Embryonic facial prominence (tissue), 1 donor: Measurements from ENCODE around the gene WDR6.

Experiments used
- DNase-seq: peaks from one replicate; pipeline ENCODE4 v3.0.0-alpha.2; 2016; ENCODE audit errors: extremely low spot score

The WDR6 gene, protein sequence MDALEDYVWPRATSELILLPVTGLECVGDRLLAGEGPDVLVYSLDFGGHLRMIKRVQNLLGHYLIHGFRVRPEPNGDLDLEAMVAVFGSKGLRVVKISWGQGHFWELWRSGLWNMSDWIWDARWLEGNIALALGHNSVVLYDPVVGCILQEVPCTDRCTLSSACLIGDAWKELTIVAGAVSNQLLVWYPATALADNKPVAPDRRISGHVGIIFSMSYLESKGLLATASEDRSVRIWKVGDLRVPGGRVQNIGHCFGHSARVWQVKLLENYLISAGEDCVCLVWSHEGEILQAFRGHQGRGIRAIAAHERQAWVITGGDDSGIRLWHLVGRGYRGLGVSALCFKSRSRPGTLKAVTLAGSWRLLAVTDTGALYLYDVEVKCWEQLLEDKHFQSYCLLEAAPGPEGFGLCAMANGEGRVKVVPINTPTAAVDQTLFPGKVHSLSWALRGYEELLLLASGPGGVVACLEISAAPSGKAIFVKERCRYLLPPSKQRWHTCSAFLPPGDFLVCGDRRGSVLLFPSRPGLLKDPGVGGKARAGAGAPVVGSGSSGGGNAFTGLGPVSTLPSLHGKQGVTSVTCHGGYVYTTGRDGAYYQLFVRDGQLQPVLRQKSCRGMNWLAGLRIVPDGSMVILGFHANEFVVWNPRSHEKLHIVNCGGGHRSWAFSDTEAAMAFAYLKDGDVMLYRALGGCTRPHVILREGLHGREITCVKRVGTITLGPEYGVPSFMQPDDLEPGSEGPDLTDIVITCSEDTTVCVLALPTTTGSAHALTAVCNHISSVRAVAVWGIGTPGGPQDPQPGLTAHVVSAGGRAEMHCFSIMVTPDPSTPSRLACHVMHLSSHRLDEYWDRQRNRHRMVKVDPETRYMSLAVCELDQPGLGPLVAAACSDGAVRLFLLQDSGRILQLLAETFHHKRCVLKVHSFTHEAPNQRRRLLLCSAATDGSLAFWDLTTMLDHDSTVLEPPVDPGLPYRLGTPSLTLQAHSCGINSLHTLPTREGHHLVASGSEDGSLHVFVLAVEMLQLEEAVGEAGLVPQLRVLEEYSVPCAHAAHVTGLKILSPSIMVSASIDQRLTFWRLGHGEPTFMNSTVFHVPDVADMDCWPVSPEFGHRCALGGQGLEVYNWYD

DNA sequence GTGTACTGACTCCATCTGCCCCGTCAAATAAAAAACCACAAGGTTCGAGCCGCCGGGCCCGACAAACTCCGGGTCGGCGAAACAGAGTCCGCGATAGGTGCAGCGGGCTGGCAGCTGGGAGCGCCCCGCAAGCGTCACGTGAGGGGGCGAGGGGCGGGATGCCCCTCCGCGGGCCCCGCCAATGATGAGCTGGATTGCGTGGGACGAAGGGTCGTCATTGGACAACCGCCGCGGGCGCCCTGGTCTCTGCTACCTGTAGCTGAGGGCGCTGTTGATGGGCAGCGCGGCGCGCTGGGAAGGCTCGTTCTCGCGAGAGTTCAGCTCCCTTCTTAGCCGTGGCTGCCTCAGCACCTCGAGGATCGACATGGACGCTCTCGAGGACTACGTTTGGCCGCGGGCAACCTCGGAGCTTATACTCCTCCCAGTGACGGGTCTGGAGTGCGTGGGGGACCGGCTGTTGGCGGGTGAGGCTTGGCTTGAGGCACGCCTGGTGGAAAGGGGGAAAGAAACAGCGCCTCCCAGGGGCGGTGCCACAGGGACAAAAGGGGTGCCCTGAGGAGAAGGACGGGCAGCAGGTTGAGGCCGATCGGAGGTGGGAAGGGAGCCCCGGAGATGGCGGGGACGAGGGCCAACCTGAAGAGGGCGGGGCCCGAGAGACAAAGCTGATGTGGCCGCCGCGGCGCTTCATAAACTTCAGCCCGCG, at the start of gene WDR6:
Gene WDR6, plus strand, starts transcription at position 324 of the 703 bp plus-strand sequence. Its CDS starts 41 bp downstream, at position 365.
- peak; percentile 92 for DNase-seq

DNA sequence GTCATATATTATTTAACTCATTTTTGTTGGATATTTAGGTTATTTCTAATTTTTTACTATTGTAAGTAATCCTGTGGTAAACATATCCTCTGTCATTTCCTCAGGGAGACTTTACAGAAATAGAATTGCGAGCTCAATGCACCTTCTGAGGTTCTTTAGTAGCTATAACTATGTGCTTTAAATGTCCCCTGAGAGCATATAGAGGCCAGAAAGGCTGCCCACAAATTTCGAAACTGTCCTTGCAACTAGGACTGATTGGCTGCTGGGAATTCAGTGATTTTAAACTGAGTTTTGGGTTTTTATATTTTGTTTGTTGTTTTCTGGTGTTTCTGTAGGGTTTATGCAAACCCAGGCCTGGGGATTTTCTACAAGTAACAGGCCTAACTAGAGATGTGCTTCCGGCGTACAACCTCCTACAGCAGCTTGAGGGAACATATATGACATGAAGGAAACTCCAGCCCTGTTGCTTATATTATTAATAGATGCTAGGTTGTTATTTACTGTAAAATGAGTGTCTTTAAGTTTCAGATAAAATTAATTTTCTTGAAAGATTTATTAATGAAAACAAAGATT, 46.3 kb upstream of the WDR6 start:
- no peak for DNase-seq

DNA sequence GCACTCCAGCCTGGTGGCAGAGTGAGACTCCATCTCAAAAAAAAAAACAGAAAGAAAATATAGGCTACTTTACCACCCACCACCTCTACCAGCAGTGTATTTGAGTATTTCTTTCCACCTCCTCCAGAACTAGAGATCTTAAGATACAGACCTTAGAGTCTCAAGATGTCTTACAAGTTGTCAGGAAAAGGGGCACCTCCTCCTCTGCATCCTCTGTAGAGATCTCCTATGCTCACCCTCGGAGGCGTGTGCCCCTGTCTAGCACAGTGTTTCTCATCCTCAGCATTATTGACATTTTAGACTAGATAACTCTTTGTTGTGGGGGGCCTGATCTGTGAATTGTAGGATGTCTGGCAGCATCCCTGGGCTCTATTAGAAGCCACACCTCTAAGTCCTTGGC, 44.9 kb upstream of the WDR6 start:
- no peak for DNase-seq

DNA sequence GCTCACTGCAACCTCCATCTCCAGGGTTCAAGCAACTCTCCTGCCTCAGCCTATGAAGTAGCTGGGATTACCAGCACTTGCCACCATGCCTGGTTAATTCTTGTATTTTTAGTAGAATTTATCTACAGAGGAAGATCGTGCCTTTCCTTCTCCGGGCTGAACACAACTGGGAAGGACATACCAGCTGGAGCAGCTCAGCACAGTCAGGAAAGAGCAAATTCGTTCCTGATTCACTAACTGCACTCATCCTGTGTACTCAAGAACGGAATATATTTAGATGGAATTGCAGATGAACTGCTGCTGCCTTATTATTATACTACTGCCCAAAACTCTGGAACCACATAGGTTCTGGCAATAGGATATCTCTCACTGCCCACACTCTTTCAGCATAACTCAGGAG, 44.3 kb upstream of the WDR6 start:
- no peak for DNase-seq

DNA sequence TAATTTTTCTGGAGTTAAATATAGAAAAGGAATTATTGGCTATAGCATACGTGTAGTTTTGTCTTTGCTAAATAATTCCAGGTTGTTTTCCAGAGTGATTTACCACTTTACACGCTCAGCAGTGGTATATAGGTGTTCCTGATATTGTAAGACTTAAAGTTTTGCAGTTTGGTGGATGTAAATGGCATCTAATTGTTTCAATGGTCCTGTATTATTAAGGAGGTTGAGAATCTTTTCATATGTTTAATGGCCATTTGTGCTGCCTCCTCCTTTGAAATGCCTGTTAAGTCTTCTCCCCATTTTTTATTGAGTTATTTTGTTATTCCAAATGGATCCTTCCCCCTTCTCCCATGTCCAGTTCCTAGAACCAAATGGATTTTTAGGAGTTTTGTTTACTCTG, 43.6 kb upstream of the WDR6 start:
- no peak for DNase-seq

DNA sequence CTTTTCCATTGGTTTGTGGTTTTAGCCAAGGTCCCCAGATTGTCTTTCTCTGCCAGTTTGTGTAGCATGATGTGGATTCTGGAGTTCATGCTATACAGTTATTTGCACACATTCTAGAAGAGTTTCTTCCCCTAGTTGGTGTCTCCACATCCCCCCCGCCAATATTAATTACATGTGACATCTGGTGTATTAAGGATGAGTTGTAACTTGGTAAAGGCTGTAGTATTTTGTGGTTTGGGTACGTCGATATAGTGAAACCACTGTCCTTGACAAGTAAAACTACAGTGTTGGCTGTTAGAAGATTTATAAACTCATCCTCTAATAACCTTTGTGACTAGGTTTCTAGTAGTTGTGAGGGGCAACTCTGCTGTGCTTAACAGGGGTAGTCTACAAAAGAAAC, 40.8 kb upstream of the WDR6 start:
- no peak for DNase-seq

DNA sequence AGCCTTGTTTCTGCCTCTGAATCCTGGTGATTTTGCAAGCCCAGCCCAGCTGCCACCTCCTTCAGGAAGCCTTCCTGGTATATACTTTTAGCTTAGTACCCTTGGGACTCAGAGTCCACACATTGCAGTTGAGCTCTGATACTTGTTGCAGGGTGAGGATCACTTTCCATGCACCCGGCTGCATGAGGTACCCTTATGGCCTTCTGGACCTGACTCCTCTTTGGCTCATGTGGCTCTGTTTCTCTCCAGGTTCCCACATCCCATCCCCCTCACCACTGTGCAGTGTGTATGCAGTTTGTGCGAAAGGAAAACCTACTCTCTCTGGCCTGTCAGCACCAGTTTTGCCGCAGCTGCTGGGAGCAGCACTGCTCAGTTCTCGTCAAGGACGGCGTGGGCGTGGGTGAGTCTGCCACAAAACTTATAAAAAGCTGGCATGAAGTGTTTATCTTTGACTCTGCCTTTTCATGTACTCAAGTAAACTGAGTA, 40.3 kb upstream of the WDR6 start:
- no peak for DNase-seq

DNA sequence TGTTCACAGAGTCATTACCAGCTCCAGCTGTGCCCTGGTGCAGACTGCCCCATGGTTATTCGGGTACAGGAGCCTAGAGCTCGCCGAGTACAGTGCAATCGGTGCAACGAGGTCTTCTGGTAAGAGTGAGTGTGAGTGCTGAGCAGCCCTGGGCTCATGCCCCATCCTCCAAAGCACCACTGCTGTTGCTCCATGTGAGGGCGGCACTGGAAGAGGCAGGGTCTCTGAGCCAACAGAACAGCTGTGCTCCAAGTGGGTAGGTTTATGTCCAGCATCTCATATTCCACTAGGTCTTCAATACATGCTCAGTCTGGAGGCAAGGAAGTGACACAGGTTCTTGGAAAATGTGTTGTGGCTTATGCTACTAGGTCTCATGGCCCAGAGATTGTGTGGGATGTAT, 36.6 kb upstream of the WDR6 start:
- DNase-seq, result no peak

DNA sequence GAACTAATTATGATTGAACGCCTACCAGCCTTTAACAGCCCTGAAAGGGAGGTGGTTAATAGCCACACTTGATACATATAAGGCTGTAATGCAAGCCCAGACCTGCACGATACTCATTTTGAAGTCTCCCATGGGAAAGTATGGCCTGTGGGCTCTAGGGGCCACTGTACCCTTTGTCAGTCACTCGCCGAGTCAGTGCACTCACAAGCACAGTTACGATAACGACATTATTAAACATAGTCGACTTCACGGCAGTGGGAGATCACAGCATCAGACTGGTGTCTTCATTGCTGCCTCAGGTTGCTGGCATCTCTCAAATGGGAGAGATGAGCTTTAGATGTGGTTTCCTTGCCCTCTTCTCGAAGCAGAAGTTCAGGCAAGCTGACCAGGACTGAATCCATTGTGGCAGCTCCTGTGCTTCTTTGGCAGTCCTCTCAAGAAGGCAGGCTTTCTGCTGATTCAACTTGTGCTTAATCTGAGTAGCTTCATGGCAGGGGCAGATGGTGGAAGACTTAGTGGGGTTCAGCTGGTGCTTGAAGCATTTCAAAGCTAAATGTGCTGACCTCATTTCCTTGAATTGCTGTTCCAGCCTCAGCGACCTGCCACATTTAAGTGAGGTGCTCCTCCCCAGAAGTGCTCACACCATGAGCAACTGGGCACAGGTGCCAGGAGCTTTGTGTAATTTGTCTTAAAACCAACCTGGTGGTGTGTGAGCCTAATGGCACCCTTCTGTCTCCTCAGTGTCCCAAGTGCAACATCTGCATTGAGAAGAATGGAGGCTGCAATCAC, 32.9 kb upstream of the WDR6 start:
- DNase-seq, result no peak

DNA sequence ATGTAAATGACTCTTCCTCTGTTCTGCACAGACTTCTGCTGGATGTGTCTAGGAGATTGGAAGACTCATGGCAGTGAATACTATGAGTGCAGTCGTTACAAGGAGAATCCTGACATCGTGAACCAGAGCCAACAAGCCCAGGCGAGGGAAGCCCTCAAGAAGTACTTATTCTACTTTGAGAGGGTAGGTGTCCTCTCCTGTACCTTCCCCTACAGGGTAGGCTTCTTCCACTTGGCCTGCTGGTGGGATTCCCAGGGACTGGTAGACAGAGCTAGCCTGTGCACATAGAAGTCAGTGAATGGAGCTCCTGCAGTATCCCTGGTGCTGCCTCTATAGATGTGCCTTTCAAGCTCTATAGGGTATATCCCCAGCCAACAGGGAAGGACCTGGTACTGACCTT, 27.7 kb upstream of the WDR6 start:
- no peak for DNase-seq

DNA sequence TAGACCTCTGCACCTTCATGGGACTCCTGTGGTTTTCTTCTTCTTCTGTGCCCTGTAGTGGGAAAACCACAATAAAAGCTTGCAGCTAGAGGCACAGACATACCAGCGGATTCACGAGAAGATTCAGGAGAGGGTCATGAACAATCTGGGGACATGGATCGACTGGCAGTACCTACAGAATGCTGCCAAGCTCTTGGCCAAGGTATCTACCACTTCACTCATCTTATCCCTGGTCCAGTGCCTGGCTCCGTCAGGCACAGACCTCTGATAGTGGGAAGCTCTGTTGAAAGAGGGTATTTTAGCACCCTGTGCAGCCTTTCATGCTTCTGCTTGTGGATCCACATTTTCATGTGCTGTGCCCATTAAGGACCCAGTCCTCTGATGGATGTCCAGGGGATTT, 26.9 kb upstream of the WDR6 start:
- no peak for DNase-seq

DNA sequence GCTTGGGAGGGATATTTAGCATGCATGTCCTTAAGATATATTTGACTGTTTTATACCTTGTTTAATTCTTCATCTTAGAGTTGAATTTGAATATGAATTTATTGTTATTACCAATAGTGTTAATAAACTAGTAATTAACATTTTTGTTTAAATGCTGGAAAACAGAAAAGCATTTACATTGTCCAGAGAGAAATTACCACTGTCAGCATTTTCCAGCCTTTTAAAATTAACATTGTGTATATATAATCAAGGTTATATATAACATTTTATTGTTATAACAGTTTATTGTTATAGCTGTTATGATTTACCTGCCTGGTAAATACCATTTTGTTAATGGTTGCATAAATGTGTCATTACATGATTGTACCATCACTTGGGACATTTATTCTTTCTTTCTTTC, 25.2 kb upstream of the WDR6 start:
- DNase-seq, result no peak

DNA sequence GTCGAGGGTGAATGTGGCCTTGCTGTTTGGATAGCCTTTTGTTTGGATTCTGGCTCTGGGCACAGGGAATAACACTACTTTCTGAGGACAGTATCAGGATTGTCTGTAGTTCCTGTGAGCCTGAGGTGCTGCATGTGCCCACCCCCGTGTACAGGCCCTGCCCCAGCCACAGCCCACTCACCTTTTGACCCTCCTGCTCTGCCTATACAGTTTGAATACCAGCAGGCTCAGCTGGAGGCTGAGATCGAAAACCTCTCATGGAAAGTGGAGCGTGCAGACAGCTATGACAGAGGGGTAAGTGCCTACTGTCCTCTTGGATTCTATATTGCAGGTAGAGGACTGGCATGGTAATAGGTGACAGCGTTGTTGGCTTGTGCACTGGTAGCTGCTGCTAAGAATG, 24.5 kb upstream of the WDR6 start:
- no peak for DNase-seq

DNA sequence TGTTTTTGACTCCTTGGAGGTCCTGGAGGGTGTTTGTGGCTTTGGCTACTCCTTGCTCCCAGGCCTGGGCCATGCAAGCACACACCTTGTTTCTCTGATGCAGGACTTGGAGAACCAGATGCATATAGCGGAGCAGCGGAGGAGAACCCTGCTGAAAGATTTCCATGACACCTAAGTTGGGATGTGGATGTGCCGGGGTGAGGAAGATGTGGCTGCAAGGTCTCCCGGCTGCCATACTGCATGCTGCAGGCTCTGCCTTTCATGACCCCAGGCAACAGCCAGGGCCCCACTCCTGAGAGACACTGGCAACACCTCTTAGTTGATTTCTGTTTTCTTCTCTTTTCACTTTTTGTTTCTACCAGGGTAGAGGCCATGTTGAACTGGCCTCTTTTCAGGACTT, 24.1 kb upstream of the WDR6 start:
- no peak for DNase-seq

DNA sequence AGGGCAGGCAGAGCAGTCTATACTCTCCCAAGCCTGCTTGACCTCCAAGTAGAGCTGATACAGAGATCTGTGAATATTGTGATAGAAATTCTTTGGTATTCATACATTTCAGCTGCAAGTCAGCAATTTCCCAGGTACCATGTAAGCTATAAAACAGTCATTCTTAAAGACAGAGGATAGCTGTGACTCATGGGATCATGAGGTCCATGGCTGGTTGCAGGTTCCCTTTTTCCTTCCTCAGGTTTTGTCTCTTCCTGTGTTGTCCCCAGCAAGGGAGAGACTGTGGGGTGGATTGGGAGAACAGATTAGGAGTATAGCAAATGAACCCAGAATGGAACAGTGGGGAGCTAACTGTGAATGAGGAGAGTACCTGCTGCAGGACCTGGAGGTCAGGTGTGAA, 22.5 kb upstream of the WDR6 start:
- DNase-seq, result no peak

DNA sequence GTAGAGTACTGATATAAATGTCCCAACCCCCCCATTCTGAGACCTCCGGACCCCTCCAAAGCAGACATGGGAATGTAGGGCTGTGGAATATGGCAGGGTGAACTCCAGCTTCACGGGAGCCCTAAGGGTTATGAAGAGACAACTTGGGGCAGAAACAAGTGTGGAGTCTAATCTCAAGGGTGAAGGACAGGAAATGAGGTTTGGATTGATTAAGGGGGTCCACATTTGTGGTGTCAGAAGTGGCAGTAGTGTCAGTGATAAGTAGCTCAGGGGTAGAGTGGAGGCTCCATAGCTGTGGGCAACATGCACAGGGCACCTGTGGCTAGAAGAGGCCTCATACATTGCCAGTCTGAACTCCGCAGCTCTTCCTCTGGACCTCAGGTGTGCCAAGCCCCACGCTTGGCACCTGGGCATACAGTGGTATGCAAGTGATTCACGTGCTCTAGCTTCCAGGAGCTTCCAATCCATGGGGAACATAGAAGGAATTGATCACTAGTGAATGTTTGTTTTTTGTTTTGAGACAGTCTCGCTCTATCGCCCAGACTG, 21.3 kb upstream of the WDR6 start:
- no peak for DNase-seq

DNA sequence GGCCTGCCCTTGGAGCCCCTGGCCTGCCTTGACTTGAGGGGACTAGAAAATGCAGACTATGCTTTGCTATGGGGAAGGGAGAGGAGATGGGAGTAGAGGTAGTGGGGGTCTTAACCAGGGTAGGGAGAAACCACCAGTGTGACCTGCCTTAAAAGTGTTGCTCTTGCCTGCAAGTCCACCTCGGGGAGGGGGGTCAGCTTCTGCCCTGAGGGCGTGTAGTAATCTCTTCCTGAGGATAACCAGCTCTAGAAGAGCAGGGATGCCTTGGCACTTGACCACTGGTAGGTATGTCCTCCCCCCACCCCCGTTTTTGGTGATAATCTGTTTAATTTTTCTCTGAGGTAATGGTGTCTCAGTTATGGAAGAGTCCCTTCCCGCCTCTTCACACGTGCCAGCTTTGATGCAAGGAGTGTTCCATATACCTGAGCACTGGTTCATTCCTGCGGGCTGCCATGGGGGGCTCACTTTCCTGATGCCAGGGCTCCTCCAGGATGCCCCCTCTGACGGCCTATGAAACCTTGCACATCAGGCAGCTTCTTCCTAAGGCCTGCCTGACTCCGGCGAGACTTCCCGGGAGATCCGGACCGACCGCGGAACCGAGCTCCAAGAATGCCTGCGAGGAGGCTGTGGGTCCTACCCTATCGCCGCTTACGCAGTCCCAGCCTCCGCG, 17.9 kb upstream of the WDR6 start:
- no peak for DNase-seq

DNA sequence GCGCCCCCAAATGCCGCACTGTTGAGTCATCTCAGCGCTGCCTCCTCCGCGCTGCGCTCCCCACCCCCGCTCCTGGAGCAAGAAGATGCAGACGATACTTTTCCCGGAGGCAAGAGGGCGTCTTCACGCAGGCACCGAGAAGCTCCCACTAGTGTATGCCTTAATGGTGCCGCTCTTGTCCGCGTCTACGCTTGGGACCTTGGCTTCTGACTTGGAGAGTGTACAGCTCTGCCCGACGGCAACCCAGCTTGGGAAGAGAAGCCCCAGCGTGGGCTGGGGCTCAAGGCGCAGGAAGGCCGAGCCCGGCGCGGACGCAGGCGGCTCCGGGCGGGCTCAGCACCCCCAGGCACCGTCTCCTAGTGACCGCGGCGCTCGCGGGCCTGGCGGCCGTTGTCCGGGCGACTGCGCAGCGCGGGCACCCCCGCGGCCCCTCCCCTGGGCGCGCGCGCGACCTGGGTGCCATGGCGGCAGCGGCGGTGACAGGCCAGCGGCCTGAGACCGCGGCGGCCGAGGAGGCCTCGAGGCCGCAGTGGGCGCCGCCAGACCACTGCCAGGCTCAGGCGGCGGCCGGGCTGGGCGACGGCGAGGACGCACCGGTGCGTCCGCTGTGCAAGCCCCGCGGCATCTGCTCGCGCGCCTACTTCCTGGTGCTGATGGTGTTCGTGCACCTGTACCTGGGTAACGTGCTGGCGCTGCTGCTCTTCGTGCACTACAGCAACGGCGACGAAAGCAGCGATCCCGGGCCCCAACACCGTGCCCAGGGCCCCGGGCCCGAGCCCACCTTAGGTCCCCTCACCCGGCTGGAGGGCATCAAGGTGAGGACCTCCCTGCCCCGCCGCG, 17.2 kb upstream of the WDR6 start, which contains the start of gene P4HTM:
Gene P4HTM, plus strand, starts transcription at position 446 of the 840 bp plus-strand sequence. Its CDS starts 16 bp downstream, at position 462.
- DNase-seq, result peak; percentile 74
